Neuronal stem cell (in vitro differentiated cells): ENCODE measurements around the gene NDUFB7.
A peak's percentile ranks its signal among the peaks of the same experiment; 100 is the strongest.

Source experiments
- DNase-seq: peaks from one replicate; pipeline ENCODE4 v3.0.0-alpha.2; 2013; ENCODE audit warnings: low spot score
- H2AFZ ChIP-seq: one replicate; pipeline ENCODE4 v1.6.1; 2013; ENCODE audit warnings: mild to moderate bottlenecking, low read length, inconsistent platforms
- H2AK5ac ChIP-seq: 2 replicates; pipeline ENCODE4 v1.6.1; 2013; ENCODE audit warnings: low read depth, mild to moderate bottlenecking, inconsistent platforms, low read length, moderate library complexity, mixed read lengths
- H2BK120ac ChIP-seq: 2 replicates; pipeline ENCODE4 v1.6.1; 2013; ENCODE audit warnings: low read depth, mild to moderate bottlenecking, inconsistent platforms, low read length, moderate library complexity, mixed read lengths
- H2BK12ac ChIP-seq: one replicate; pipeline ENCODE4 v1.6.1; 2013; ENCODE audit warnings: low read length, inconsistent platforms
- H2BK15ac ChIP-seq: 2 replicates; pipeline ENCODE4 v1.6.1; 2013; ENCODE audit warnings: mild to moderate bottlenecking, low read length, inconsistent platforms, mixed read lengths
- H2BK5ac ChIP-seq: one replicate; pipeline ENCODE4 v1.6.1; 2013; ENCODE audit warnings: inconsistent platforms, mild to moderate bottlenecking, low read length, moderate library complexity
- H3K14ac ChIP-seq: one replicate; pipeline ENCODE4 v1.6.1; 2013; ENCODE audit warnings: low read length, inconsistent platforms
- H3K18ac ChIP-seq: 2 replicates; pipeline ENCODE4 v1.6.1; 2013; ENCODE audit warnings: low read length, inconsistent platforms
- H3K23ac ChIP-seq: 2 replicates; pipeline ENCODE4 v1.6.1; 2013; ENCODE audit warnings: low read depth, mild to moderate bottlenecking, mixed read lengths, low read length, inconsistent platforms; ENCODE audit not compliant: poor library complexity
- H3K27ac ChIP-seq: replicated peaks from 3 replicates; pipeline ENCODE4 v1.5.1; 2013; ENCODE audit warnings: low read length, inconsistent platforms
- H3K27me3 ChIP-seq, 3 experiments: 2 replicates each; pipeline ENCODE4 v1.6.1; 2013; ENCODE audit warnings: low read length in 3 of 3, mild to moderate bottlenecking in 2 of 3, inconsistent platforms in 1 of 3, low read depth in 1 of 3, mixed read lengths in 1 of 3, moderate library complexity in 1 of 3; ENCODE audit not compliant: control insufficient read depth in 3 of 3, insufficient read depth in 3 of 3
- H3K36me3 ChIP-seq, 2 donors: replicated peaks in 1 of 2; 2 replicates each; pipeline ENCODE4 v1.6.1; 2013; ENCODE audit warnings: low read length in 2 of 2; ENCODE audit not compliant: control insufficient read depth in 2 of 2, insufficient read depth in 2 of 2
- H3K4ac ChIP-seq: 2 replicates; pipeline ENCODE4 v1.6.1; 2013; ENCODE audit warnings: inconsistent platforms, mild to moderate bottlenecking, low read length, moderate library complexity
- H3K4me1 ChIP-seq, 2 donors: 1 replicate in 1 of 2; 2 replicates in 1 of 2; pipeline ENCODE4 v1.6.1; 2013; ENCODE audit warnings: low read length in 2 of 2, low read depth in 1 of 2; ENCODE audit not compliant: control insufficient read depth in 2 of 2, insufficient read depth in 1 of 2
- H3K4me2 ChIP-seq: one replicate; pipeline ENCODE4 v1.6.1; 2013; ENCODE audit warnings: mild to moderate bottlenecking, low read length, inconsistent platforms; ENCODE audit not compliant: insufficient read depth, poor library complexity, severe bottlenecking
- H3K4me3 ChIP-seq, 2 donors: 2 replicates each; pipeline ENCODE4 v1.5.1; 2013; ENCODE audit warnings: low read length in 2 of 2, mild to moderate bottlenecking in 2 of 2, inconsistent platforms in 1 of 2, moderate library complexity in 1 of 2
- H3K79me1 ChIP-seq: one replicate; pipeline ENCODE4 v1.6.1; 2013; ENCODE audit warnings: low read depth, mild to moderate bottlenecking, inconsistent platforms, low read length, moderate library complexity
- H3K9ac ChIP-seq: one replicate; pipeline ENCODE4 v1.6.1; 2013; ENCODE audit warnings: mild to moderate bottlenecking, low read depth, low read length, inconsistent platforms; ENCODE audit not compliant: poor library complexity
- H3K9me3 ChIP-seq, 2 donors: replicated peaks in 1 of 2; 2 replicates each; pipeline versions ENCODE3 to v1.6.1; 2013; ENCODE audit warnings: low read length in 2 of 2, mild to moderate bottlenecking in 2 of 2, inconsistent platforms in 1 of 2, low read depth in 1 of 2, mixed read lengths in 1 of 2, moderate library complexity in 1 of 2; ENCODE audit not compliant: control insufficient read depth in 2 of 2, insufficient read depth in 1 of 2
- H4K8ac ChIP-seq: one replicate; pipeline ENCODE4 v1.6.1; 2013; ENCODE audit warnings: low read depth, mild to moderate bottlenecking, inconsistent platforms, low read length, moderate library complexity
- H4K91ac ChIP-seq: one replicate; pipeline ENCODE4 v1.6.1; 2013; ENCODE audit warnings: low read length, low read depth, mild to moderate bottlenecking, inconsistent platforms; ENCODE audit not compliant: poor library complexity
- WGBS, 2 donors: extraction: QIAGEN DNeasy Blood & Tissue Kit; methylation state at CpG; one replicate each; pipeline ENCODE4 v1.1.7; 2013; ENCODE audit warnings: missing lambda C conversion rate in 2 of 2, mixed read lengths in 1 of 2; ENCODE audit not compliant: insufficient read length in 2 of 2, insufficient replicate concordance in 1 of 2; ENCODE audit errors: extremely low coverage in 2 of 2; 5-methylcytosine and 5-hydroxymethylcytosine counted together

Gene NDUFB7

GRCh38 chr19:14533450-14533849, 38.4 kb downstream of the NDUFB7 start:
- H2BK120ac ChIP-seq: no peak overlapping the region
- H3K27ac ChIP-seq: no peak overlapping the region
- WGBS, 2 donors: no CpG with 5 or more reads among the region's 5 CpGs
- H3K79me1 ChIP-seq: peaks cover 19% of the 10 kb centered on the region
- no peak overlapping the region for H2AFZ ChIP-seq
- H2BK5ac ChIP-seq: no peak overlapping the region
- no peak overlapping the region for H3K14ac ChIP-seq
- H3K4me1 ChIP-seq: peaks cover 4 to 7% of the 10 kb centered on the region in 2 donors
- H3K36me3 ChIP-seq: peaks cover 7 to 22% of the 10 kb centered on the region in 2 donors
- no peaks in the 10 kb centered on the region for H3K27me3 ChIP-seq
- no peak overlapping the region for H3K4ac ChIP-seq
- no peak overlapping the region for H2AK5ac ChIP-seq
- H2BK15ac ChIP-seq: no peak overlapping the region
- no peak for DNase-seq
- no peak overlapping the region for H3K4me2 ChIP-seq
- H3K9me3 ChIP-seq: no peaks in the 10 kb centered on the region
- H4K8ac ChIP-seq: no peak overlapping the region
- H3K23ac ChIP-seq: no peak overlapping the region
- H3K9ac ChIP-seq: no peak overlapping the region
- no peak overlapping the region for H3K4me3 ChIP-seq
- H4K91ac ChIP-seq: no peak overlapping the region
- no peak overlapping the region for H3K18ac ChIP-seq
- H2BK12ac ChIP-seq: no peak overlapping the region

- no CpG with 5 or more reads among the region's 3 CpGs for WGBS, 2 donors
- Histone ChIP-seq H2BK12ac (no peak overlapping the region), H4K91ac (no peak overlapping the region), H3K4me3 (peak overlapping the region in 1 of 2 donors; percentile 80), H2BK5ac (no peak overlapping the region), H3K9ac (no peak overlapping the region), H3K4me1 (peaks cover 1 to 4% of the 10 kb centered on the region in 2 donors), H3K23ac (no peak overlapping the region), H3K27me3 (no peaks in the 10 kb centered on the region), H3K18ac (no peak overlapping the region), H2BK15ac (no peak overlapping the region), H2BK120ac (no peak overlapping the region), H2AK5ac (no peak overlapping the region), H3K36me3 (peaks cover 3 to 20% of the 10 kb centered on the region in 2 donors), H3K79me1 (peaks cover 10% of the 10 kb centered on the region), H3K9me3 (no peaks in the 10 kb centered on the region), H3K27ac (no peak overlapping the region), H2AFZ (no peak overlapping the region), H4K8ac (no peak overlapping the region), H3K4me2 (no peak overlapping the region), H3K4ac (no peak overlapping the region), H3K14ac (no peak overlapping the region)
- DNase-seq: no peak
These were observed 41.4 kb downstream of the NDUFB7 start for GRCh38 chr19:14530506-14530905.

- no peak overlapping the region for H2BK12ac ChIP-seq
- H3K4ac ChIP-seq: no peak overlapping the region
- H3K27me3 ChIP-seq: no peaks in the 10 kb centered on the region
- peaks cover 10% of the 10 kb centered on the region for H3K79me1 ChIP-seq
- H2AK5ac ChIP-seq: no peak overlapping the region
- H2AFZ ChIP-seq: peak overlapping the region; percentile 94
- no CpG with 5 or more reads among the region's 18 CpGs for WGBS, 2 donors
- H2BK15ac ChIP-seq: no peak overlapping the region
- no peak overlapping the region for H3K14ac ChIP-seq
- H3K23ac ChIP-seq: no peak overlapping the region
- H2BK120ac ChIP-seq: no peak overlapping the region
- peak overlapping the region; percentile 80 to 94 for H3K4me3 ChIP-seq
- peak overlapping the region; percentile 69 for H3K18ac ChIP-seq
- H2BK5ac ChIP-seq: peak overlapping the region; percentile 30
- H3K4me1 ChIP-seq: peaks cover 1 to 4% of the 10 kb centered on the region in 2 donors
- DNase-seq: no peak
- H3K9me3 ChIP-seq: no peaks in the 10 kb centered on the region
- H4K91ac ChIP-seq: no peak overlapping the region
- H3K27ac ChIP-seq: peak overlapping the region; percentile 81
- H3K9ac ChIP-seq: peak overlapping the region; percentile 82
- H3K36me3 ChIP-seq: peaks cover 3 to 20% of the 10 kb centered on the region in 2 donors
- peak overlapping the region; percentile 74 for H3K4me2 ChIP-seq
- no peak overlapping the region for H4K8ac ChIP-seq
These were observed 41.9 kb downstream of the NDUFB7 start for GRCh38 chr19:14530005-14530348.

DNA sequence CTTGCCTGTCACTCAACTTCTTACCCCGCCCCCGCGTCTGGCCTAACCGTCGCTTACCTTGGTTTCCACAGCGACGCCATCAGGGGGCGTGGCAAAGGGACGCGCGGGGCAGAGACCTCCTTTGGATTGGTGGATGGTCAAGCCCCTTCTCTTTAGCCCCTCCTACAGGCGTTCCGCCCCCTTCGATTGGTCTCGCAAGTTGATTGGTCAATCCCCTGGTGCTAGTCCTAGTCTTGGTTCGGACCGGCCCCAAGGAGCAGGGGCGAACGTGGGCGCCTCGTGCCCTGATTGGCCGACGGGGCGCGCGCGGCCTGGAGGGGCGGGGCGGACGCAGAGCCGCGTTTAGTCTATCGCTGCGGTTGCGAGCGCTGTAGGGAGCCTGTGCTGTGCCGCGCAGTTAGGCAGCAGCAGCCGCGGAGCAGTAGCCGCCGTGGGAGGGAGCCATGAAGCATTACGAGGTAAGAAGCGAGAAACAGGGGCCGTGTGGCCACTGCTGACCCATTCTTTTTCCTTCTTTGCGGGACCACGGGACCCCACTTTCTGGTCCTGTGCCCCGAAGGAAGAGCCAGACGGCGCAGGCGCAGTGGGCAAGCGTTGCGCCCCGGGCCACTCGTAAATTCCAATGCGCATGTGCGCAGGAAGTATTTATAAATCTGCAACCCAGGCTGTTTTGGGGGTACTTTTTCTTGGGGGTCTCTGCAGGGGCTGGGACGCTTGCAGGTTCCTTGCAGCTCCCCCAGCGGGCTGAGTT, 42.4 kb downstream of the NDUFB7 start, which contains the start of gene TECR:
TECR (plus strand) TSS at position 341 of the 751 bp plus-strand sequence; CDS start at position 444, 103 bp downstream.
- peak within 1 kb of the TSS; percentile 80 to 94 for H3K4me3 ChIP-seq
- H4K8ac ChIP-seq: no peak within 1 kb of the TSS
- H3K4ac ChIP-seq: no peak within 1 kb of the TSS
- H3K27me3 ChIP-seq: no peaks in the 10 kb centered on the region
- peaks cover 1 to 4% of the 10 kb centered on the region in 2 donors for H3K4me1 ChIP-seq
- H2BK15ac ChIP-seq: peak within 1 kb of the TSS; percentile 19
- H3K36me3 ChIP-seq: peaks cover 0 to 16% of the 10 kb centered on the region in 2 donors
- H3K14ac ChIP-seq: peak within 1 kb of the TSS; percentile 12
- peak within 1 kb of the TSS; percentile 89 for H2BK5ac ChIP-seq
- peak within 1 kb of the TSS; percentile 81 for H3K27ac ChIP-seq
- peak within 1 kb of the TSS; percentile 76 for H3K23ac ChIP-seq
- H2AK5ac ChIP-seq: peak within 1 kb of the TSS; percentile 8
- DNase-seq: peak; percentile 100
- H3K18ac ChIP-seq: peak within 1 kb of the TSS; percentile 93
- no peaks in the 10 kb centered on the region for H3K9me3 ChIP-seq
- H2BK12ac ChIP-seq: no peak within 1 kb of the TSS
- H2AFZ ChIP-seq: peak within 1 kb of the TSS; percentile 94
- WGBS, 2 donors: no CpG with 5 or more reads among the region's 59 CpGs
- no peak within 1 kb of the TSS for H4K91ac ChIP-seq
- H3K9ac ChIP-seq: peak within 1 kb of the TSS; percentile 96
- peaks cover 6% of the 10 kb centered on the region for H3K79me1 ChIP-seq
- peak within 1 kb of the TSS; percentile 74 for H3K4me2 ChIP-seq
- H2BK120ac ChIP-seq: no peak within 1 kb of the TSS
